NCI-H146 (cell line): ENCODE measurements around the gene ADSS2.
"Not testable (repeated sequence)": the region's sequence is repeated elsewhere in the genome, so short reads cannot be mapped to it uniquely, and the experiment has no call there.

Experiments
- DNase-seq: peaks from one replicate; lab custom pipeline; 2025; lab: John Stamatoyannopoulos, UW

The ADSS2 gene

DNA sequence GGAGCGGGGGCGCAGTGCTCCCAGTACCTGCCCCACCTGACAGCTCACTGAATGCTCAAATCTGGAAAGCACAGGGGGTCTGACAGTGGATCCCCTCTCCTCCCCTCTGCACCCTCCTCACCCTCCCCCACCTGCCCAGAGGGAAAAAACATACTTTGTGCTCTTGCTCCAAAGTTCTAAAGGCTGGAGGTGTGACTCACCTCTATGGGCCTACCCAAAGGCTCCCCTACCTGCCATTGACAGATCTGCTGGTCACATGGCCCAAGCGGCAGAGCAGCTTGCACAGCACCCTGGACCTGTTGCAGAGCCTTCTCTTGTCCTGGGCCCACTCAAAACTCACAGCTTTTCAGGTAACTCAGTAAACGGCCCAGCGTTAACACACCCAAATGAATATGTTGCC is 55.7 kb downstream of the ADSS2 start:
- DNase-seq = no peak

DNA sequence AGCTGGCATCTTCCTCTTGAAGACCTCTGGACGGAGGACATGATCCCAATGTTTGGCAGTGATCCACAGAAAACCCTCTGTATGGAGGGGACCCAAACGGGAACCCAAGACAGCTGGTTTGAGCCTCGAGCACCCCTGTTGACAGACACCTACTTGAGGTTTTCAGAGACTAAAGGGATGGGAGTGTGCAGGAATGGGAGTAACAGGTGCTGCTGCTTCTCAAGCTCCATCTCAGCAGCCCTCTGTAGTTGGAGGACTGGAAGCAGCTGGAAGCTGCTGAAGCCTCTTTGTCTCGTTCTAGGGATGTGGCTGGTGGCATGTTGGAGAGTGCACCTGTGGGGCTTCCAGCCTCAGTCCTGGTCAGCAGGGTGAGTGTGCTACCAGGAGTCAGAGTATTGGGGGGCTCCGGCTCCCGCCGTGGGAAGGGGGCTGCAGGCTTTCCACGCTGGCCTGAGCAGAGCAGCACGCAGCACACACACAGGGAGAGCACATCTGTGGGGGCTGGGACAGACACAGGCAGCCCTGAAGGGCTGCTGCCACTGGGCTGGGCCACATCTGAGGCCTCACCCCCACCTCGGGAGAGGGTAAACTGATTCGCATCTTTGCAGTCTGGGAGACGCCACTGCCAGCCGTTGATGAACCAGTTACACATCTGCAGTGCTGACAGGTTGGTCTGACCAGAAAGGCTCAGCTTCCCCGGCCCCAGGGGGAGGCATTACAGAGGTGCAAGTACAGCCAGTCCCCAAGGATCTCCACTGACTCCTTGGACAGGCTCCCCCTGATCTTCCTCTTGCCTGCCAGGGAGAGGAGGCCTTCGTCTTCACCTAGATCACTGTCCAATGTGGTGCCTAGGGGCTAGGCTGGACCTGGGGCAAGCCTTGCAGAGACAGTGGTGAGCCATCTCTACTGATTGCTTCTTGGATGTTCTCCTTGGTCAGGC is 56.6 kb downstream of the ADSS2 start:
- no peak for DNase-seq

DNA sequence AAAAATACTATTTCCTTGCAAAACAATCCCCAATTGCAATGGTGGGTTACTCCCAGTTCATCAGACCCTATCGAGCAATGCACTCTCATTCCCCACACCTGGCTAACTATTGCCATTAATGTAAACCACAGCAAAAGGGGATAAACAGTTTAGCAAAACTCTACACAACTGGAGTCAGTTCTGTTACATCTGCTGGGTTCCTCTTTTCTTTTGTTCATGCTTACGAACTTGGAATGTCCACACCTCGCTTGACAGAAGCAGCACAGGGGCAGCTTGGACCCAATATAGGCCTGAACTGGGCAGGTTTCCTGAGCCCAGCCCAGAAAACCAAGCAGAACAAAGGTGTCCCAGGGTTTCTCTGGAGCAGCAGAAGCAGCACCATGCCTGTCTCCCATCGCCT is 57.4 kb downstream of the ADSS2 start:
- DNase-seq = no peak

DNA sequence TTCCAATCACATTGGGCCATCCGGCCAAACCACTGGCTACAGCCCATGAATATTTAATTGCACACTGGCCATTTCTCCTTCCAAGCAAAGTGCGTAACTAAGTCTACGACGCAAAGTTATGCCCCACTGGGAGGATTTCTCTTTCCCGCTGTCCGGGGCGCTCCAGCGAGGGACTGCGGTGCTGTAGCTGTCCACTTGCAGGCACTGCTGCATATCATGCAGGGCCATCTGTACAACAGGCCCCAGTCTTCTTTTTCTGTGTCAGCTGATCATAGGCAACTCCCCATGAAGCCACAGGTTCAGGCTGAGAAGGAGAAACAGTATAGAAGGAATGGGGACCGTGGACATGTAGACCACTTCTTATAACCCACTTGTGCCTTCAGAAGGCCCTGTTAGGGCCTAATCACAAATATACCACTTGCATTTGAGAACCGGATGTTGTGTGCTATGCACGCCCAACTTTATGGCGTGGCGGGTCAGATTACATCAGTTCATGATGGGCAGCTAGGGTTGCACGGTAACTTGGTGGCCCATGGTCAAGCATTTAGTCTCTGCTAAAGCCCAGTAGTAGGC is 58.0 kb downstream of the ADSS2 start:
- DNase-seq = no peak

DNA sequence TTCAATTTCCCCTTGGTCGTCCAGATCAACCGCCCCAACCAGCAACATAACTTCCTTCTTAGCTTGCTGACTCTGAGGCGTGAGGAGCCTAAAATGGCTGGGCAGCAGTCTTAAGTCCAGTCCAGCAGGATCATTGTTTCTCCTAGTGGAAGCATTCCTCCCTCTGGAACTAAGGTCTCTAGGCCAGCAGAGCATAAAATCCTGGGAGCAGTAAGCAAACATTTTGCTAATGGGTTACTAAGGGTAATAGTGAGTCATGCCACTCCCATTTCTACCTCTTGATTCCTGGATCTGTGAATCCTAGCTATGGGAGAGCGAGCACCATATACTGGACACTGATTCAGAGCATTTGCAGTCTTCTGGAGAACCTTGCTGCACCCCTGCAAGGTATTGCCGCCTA is 59.9 kb downstream of the ADSS2 start:
- no peak for DNase-seq

DNA sequence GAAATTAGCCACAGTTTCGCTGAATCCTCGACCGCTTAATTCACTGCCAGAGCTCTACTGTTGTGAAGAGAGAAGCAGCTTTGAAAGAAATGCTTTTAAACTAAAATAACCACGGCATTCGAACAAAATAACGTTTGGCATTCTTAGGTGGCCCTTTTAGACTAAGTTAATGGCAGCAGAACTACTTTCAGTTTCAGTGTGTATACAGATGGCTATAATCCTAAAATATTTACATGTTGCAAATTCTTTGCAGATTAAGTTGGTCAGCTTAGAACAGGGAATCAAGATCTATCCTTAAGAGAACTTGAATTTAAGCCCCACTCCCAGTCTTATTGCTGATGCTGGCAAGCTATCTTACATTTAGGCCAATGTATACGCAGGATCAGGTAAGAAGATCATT is 62.7 kb downstream of the ADSS2 start:
- no peak for DNase-seq

DNA sequence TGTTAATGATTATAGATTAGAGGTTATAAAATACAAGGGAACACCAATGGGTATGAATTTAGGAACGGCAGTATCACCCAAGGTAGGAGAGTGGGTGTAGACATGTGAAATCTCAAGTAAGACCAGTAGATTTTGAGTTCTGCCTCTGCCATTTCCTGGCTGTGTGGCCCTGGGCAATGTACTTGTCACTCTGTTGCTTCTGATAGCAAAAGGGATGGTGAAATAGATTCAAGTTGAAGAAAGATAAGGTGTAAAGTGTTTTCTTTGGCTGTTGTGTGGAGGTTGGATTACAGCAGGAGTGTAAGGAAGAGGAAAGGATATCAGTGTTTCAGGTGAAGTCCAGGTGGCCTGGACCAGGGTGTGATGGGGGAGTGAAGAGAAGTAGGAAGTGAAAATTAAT is 64.3 kb downstream of the ADSS2 start:
- DNase-seq = no peak

DNA sequence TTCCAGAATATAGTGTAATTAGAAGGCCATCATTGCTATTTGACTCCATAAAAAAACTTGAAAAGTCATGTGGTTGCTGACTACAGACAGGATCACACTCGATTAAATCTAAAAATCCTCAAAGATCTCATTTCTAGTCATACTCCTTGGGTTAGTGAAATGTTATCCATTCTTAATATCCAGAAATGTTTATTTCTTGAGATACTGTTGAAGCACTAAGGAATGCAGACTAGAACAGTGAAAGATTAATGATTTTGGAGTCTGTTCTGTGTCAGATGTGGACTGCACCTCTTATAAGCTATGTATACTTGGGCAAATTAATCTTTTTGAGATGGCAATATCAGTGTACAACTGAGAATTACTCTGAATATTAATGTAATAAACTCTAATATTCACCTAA is 65.1 kb downstream of the ADSS2 start:
- no peak for DNase-seq

DNA sequence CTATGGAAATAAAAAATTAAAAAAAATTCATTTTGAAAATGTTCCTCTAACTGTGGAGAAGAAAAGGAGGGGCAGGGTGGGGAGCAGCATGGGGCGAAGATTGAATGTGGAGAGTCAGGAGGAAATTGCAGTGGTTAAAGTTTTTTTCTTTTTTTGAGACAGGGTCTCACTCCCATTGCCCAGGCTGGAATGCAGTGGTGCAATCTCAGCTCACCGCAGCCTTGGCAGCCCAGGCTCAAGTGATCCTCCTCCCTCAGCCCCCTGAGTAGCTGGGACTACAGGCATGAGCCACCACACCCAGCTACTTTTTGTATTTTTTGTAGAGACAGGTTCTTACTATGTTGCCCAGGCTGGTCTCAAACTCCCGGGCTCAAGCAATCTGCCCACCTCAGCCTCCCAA is 67.6 kb downstream of the ADSS2 start:
- no peak for DNase-seq

DNA sequence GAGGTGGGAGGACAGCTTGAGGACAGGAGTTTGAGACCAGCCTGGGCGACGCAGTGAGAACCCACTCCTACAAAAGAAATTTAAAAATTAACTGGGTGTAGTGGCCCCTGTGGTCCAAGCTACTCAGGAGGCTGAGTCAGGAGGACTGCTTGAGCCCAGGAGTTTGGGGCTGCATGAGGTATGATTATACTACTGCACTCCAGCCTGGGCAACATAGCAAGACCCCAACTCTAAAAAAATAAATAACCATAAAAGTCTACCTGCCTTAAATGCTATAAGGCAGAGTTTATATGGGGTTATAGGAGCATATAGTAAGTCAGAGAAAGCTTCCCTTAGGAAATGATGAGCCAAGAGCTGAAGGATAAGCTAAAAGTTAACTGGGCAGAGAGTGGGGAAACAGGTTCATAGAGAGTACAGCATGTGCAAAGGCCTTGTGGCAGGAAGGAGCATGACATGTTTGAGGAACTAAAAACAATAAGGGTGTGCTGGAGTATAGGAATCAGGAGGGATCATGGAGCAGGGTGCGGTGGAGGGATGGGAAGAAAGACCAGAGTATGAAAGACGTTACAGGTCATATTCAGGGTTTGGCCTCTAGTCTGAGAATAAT is 68.3 kb downstream of the ADSS2 start:
- no peak for DNase-seq

DNA sequence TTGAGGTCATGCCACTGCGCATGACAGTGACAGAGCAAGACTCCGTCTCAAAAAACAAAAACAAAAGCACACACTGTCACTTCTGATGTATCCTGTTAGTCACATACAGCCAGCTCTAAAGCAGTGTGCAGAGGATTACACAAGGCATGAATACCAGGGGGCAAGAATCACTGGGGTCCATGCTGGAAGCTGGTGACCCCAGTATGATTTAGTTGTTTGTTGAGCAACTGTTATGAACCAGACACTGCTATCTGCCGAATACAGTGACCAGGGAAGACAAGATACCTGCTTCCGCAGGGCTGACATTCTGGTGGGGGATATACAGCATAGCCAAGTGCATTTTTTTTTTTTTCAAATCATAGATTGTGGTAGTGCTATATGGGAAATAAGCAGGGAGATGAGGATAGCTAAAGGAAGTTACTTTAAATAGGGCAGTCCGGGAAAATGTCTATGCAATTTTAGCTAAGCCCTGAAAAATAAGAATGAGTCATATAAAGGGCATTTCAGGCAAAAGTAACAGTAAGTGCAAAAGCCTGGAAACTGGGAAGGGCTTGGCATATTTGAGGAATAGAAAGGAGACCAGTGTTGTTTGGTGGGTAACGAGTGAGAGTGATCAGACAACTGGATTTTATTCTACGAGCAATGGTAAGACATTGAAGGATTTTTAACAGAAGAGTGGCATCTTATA is 69.7 kb downstream of the ADSS2 start:
- no peak for DNase-seq

DNA sequence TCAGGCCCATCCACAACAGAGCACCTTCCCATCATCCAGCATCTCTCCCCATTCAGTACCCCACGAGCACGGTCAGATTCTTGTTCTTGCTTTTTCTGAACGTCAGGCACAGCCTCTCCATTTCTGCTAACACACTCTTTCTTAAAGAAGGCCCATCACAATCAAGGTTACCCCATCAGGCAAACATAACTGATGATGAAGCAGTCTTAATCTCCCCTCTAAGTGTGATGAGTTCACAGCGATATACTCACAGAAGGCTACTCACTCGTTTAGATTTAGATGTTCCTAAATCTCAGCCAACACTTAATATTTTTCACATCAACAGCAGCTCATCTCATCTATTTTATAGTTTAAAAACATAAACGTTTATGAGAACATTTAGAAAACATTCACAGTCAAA is 75.6 kb downstream of the ADSS2 start:
- no peak for DNase-seq

DNA sequence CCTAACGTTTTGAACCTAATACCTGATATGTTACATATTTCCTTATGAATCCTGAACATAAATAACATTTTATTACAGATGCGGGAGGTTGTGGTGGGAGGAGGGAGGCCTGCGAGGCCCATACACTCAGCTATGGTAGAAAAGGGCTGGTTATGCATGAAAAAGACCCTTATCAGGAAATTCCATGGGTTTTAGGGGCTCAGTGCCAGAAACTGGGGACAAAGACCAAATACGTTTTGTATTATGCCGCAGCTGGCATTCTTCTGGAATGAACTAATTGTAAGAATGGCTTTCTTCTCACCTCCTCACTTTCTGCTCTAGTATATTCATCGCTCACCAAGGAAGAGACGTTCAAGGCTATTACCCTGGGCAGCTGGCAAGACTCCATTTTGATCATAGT is 76.7 kb downstream of the ADSS2 start:
- no peak for DNase-seq

DNA sequence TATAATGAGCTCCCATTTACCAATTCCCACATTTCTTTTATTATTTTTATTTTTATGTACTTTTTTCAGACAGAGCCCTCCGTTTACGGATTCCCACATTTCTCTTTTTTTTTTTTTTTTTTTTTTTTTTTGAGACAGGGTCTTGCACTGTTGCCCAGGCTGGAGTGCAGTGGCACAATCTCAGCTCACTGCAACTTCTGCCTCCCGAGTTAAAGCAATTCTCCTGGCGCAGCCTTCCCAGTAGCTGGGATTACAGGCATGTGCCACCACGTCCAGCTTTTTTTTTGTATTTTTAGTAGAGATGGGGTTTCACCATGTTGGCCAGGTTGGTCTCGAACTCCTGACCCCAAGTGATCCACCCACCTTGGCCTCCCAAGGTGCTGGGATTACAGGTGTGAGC is 77.2 kb downstream of the ADSS2 start:
- not testable (repeated sequence) for DNase-seq

DNA sequence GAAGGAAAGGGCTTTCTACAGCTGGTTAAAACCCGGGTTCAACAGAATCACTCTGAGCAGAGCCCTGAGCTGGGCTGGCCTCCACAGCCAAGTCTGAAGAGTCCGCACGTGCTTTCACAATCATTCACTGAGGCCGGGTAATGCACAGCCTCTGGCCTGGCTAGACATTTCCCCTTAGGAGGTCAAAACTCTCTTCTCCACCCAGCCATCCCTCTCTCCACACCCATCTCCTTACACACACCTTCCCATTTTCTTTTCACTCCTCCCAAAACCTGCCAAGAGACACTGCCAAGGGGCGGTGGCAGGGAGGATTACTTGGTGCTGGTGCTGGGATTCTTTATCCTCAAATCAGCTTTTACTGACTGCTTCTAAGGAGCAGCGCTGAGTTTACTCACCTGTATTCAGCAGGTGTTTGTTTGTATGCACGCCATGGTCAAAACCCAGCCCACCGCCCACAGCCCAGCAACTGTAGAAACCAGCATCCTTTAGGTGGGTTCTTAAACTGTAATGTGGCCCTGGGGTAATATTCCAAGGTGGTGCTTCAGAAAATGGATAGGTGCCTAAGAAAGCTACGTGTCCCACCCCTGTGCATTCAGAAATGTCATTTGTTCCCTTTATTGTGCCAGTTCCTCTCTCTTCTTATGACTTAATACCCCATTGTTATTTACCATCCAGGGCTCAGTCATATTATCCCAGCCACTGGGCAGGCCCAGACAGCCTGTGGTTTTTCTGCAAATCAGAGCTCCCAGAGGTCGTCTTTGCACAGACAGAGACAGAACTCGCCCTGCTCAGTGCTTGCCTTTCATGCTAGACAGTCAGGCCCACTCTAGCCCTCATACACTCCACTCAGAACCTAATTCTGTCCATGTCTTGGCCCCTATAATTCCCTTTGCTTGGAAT is 80.2 kb downstream of the ADSS2 start:
- DNase-seq = peak; percentile 54

DNA sequence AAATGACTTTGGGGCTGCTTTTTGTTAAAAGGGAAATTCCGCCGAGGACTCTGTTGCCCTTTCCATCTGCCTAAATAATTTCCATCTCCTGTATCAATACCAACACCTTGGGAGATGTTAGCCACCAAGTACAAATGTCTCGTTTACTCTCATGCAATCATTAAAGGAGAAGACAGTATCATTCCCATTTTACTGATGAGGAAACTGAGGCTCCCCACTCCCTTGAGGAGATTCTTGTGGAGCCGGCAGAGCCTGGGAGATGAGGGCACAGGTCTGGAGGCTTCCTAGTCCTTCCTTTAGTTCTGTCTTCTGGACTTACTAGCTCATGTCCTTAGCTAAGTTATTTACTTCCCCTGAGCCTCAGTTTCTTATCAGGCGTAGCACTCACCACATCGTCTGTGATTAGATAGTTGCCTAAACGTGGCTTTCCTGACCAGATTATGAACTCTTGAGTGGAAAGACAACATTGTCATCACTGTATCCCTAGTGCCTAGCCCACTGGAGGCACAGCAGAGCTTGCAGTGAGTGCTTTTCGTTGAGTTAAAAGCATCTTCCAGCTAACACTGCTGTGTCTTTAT is 81.6 kb downstream of the ADSS2 start:
- DNase-seq = no peak

DNA sequence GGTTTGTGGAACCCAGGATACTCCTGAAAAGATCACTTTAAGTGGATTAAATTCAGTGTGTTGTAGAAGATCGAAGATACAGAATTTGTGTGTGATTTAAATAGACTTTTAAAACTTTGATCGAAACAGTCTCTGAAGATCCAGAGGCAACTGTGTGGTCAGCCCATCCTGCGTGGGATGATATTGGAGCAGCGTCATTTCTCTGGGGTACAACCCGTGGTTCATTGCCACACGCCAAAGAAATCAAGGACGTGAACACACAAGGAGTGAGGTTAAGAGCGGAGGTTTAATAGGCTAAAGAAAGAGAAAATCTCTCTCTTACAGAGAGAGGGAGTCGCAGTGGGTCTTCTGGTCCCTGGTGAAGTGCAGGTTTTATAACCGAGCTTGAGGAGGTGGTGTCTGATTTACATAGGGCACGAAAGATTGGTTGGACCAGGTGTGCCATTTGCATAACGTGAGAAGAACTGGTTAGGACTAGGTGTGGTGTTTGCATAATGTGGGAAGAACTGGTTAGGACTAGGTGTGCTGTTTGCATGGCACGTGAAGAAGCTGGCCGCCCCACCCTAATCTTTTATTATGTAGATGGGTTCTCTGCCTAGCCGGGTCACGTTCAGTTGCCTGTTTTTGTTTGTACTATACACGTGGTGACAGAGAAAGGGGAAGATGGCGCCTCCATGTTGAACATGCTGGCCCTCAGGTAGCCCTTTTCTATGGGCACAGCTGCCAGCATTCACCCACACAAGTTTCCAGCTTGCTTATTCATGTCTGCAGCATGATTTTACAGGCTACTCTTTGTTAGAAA is 82.3 kb downstream of the ADSS2 start:
- DNase-seq = peak; percentile 88

DNA sequence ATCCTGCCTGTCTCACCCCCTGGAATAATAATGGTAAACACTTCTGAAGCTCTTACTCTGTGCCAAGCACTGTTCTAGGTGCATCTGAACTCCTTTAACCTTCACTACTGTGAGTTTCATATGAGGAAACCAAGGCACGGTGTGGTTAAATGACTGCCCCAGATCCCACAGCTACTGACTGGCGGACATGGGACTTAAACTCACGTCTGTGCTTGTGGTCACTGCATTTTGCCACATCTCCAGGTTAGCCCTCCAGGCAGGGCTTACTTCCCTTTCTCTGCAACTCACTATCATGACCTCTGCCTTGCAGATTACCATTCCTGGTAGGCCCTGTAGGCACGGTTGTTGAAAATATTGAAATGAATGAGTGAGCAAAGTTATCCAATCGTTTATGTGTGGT is 83.4 kb downstream of the ADSS2 start:
- DNase-seq = no peak

DNA sequence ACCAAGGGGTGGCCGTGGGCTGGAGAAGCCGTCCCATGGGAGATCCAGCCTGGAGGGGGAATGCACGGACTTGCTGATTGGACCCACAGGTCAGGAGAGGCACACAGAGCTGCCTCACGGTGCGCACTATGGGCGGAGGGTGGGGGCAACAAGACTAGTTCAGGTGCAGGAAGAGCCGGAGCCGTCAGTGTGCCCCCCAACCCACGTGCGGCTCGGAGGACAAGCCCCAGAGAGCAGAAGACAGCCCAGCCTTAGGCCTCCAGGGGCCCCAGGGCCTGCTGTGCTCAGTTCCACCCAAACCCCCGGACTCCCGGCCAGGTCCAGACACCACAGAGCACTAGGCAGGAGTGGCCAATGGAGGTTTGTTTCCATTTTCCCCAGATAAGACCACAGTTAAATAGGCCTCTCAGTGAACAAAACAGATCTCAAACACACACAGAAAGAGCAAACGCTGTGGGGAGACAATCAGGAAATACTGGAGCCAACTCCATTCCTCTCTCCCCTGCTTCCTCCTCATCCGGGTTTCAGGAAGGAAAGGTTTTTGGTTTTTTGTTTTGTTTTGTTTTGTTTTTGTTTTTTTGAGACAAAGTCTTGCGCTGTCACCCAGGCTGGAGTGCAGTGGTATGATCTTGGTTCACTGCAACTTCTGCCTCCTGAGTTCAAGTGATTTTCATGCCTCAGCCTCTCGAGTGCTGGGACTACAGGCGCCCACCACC is 84.2 kb downstream of the ADSS2 start:
- no peak for DNase-seq

DNA sequence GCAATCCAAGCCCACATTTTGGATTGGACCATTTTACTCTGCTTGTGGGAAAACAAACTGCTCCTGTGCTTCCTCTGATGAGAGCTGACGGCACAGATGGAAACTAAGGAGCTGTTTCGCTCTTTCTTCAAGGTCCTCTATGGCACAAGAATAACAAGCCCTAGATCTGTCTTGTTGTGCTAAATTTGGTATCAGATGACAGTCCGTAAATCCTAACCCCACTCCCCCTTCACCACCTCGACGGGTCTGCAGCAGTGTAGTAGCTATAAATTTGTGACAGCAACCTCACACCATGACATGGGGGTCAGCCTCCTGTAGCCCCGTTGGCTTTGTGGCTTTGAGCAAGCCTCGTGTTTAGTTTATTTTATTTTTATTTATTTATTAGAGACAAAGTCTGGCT is 85.9 kb downstream of the ADSS2 start:
- no peak for DNase-seq
